Measurements from ENCODE around the gene ERO1B.

- TF ChIP-seq POLR2AphosphoS5 (IDR thresholded peaks at IDR 0.05; ENCODE audit: borderline replicate concordance, low read depth, low read length) (no peak), EZH2 (IDR thresholded peaks at IDR 0.05) (no peak)
Measured at GRCh38 chr1:236302941-236303340, 21.2 kb upstream of the ERO1B start.

Measured in SK-N-MC (cell line).